Skin epidermis (tissue), 12 donors: ENCODE measurements around the gene GSC2.

Experiments used
- H3K27ac ChIP-seq, 21 experiments: fragments of 200-600 bp; sonication (generic) in 11 of 21; one replicate each; pipeline ENCODE4 v1.5.0; 2020; ENCODE audit warnings: mild to moderate bottlenecking in 3 of 21, inconsistent platforms in 2 of 21, moderate library complexity in 2 of 21
- H3K4me3 ChIP-seq, 7 experiments: fragments of 200-600 bp; sonication (generic) in 2 of 7; one replicate each; pipeline ENCODE4 v1.5.0; 2020; ENCODE audit warnings: inconsistent platforms in 2 of 7, mild to moderate bottlenecking in 2 of 7, moderate library complexity in 1 of 7

The GSC2 gene

DNA sequence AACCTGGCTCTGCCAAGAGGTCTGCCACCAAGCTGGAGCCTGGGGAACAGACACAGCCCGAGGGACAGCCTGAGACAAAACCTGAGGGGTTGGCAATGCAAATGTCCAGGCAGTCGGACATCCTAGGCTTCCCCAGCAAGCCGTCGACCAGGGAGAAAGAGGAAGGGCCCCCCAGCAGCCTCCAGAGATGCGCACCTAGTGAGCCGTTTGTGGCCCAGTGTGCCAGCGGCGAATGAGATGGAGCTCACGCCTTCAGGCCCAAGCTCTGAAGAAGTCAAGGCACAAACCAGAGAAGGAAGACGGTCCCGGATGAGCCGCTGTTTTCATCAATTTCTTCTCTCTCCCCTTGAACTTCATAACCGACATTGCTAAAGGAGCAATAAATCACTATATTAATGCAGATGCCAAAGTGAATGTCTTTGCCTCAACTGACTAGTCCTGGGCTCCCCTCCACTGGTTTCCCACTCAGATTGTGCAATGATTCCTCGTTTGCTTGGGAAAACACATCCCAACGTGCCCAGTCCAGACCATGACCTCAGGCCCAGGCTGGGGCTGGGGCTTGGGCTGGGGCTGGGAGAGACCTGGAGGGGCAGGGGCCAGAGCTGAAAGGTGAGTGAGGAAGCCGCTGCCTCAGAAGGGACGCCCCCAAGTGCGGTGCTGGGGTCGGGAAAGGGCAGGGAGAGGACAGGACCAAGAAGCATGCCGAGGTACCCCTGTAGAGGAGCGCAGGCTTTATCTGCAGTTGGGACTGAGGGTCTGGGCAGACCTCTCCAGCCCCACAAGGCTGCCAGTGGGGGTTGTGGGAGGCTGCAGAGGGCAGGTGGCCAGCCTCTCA, 24.4 kb downstream of the GSC2 start:
- no peak overlapping the region for H3K4me3 ChIP-seq
- H3K27ac ChIP-seq = no peak overlapping the region

DNA sequence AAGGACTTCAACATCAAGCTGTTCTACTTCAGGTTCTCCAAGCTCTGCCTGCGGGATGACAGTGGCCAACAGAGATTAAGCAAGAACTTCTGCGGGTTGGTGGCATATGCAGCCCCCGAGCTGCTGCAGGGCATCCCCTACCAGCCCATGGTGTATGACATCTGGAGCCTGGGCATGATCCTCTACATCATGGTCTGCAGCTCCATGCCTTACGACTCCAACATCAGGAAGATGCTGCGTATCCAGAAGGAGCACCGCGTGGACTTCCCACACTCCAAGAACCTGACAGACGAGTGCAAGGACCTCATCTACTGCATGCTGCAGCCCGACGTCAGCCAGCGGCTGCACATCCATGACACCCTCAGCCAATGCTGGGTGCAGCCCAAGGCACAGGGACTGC, 25.1 kb downstream of the GSC2 start:
- Histone ChIP-seq H3K4me3 (no peak overlapping the region), H3K27ac (no peak overlapping the region)

DNA sequence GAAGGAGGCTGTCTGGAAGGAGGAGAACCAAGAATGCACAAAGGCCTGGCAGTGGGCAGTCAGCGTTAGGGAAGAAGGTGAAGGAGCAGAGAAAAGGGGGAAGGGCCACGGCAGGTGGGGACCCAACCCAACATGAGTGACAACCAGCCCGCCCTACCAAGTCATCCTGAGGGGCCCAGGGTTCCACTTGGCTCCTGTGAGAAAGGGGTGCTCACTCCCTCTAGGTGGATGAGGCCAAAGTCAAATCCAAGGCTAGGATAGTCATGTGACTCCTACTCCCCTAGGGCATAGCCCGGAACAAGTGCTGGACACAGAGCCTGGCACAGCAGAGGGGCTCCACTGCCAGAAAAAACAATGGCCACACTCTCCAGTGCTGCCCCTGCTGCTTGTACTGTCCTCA, 25.7 kb downstream of the GSC2 start:
- Histone ChIP-seq H3K4me3 (no peak overlapping the region), H3K27ac (no peak overlapping the region)

DNA sequence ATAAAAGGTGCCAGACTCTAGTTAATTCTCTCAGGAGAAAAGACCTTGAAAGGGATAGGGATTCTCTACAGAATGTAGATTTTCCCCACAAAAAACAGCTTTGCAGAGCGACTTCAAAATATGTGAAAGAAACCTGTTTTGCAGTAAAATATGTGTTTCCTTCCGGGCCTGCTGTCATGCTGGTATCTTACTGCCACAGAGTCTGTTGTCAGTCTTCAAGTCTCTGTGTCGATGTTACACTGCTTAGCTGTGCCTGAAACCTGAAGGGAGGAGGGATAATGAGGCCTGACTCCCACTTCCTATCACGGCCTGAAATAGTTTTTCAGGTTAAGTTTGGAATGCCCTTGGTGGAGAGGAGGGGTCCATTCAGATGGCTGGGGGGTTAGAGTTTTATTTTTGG, 26.2 kb downstream of the GSC2 start:
- Histone ChIP-seq H3K4me3 (no peak overlapping the region), H3K27ac (no peak overlapping the region)

DNA sequence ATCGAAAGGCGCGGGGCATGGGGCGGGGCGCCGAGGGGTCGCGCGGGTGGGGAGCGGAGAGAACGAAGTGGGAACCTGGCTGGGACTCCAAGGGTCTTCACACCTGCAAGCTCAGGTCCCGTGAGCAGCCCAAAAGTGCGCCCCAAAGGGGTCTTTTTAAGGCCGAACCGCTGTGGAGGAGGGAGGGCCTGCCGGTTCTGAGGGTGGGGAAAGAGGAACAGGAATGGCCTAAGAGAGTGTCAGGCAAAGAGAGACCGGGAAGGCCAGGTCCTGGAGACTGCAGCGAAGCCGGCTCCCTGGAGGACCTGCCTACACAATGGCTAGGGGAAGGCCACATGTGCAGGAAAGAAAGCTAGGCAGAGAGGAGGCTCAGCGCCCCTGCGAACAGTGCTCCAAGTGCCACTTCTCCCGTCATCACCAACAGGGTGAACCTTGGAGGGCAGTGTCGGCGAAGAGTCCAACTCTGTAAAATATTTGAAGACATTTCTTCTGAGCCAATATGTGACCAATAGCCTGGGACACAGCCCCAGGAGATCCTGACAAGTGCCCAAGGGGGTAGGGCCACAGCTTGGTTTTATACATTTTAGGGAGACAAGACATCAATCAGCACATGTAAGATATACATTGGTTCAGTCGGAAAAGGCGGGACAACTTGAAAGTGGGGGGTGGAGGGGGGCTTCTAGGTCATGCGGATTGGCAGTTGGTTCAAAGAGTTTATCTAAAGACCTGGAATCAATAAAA, 27.2 kb downstream of the GSC2 start:
- peak overlapping the region; percentile 79 to 100 (median 98) for H3K4me3 ChIP-seq
- peak overlapping the region in 19 of 21 experiments; percentile 22 to 96 (median 75) for H3K27ac ChIP-seq

DNA sequence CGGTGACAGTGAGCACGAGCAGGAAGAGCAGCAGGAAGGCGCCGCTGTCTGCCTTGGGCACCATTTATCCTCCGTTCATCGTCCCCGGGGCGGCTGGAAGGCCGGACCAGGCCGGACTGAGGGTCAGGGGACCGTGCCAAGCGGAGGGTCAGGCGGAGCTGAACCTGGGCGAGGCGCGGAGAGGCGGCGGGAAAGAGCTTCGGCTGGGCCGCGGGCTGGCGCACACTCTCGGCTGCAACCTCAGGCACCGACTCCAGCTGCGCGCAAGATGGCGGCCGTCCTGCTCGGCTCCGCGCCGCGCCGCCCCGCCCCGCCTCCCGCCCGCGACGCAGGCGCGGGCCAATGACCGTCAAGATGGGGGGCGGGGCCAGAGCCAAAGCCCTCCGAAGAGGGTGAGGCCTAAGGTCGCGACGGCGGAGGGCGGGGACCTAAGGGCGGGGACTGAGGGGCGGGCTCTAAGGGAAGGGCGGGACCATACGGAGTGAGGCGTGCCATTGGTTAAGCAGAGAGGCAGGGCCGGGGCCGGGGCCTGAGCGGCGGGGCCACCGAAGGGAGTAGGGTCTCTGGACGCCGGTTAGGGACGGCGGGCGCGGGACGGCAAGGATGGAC, 27.8 kb downstream of the GSC2 start, which contains the start of gene DGCR2:
TSS of gene DGCR2 (minus strand) at position 270 of the 609 bp plus-strand sequence. CDS start at position 64, 206 bp downstream.
- Histone ChIP-seq H3K4me3 (peak within 1 kb of the TSS; percentile 79 to 100 (median 98)), H3K27ac (peak within 1 kb of the TSS; percentile 54 to 96 (median 93))

DNA sequence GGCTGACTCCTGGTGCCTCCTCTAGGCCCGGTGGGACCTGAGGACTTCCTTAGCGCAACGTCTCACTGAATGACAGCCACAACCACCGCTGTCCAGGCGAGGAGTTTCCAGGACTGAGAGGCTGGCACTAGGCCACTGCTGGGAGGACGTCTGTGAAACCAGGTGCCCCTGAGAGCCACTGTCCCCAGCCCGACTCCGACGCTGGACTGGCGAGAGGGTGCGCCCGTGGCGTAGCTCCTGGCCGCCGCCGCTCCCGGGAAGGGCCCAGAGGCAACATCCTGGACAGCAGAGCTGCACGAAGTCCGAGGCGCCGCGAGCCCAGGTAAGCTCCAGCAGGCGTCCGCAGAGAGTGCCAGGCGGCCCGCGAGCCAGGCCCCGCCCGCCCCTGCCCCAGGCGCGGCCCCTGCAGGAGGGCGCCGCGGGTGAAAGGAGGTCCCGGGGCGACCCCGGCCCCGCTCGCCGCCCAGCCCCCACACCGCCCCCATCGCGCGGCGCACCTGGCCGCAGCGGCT, 28.4 kb downstream of the GSC2 start:
- peak overlapping the region; percentile 79 to 100 (median 98) for H3K4me3 ChIP-seq
- H3K27ac ChIP-seq = peak overlapping the region; percentile 54 to 96 (median 93)

DNA sequence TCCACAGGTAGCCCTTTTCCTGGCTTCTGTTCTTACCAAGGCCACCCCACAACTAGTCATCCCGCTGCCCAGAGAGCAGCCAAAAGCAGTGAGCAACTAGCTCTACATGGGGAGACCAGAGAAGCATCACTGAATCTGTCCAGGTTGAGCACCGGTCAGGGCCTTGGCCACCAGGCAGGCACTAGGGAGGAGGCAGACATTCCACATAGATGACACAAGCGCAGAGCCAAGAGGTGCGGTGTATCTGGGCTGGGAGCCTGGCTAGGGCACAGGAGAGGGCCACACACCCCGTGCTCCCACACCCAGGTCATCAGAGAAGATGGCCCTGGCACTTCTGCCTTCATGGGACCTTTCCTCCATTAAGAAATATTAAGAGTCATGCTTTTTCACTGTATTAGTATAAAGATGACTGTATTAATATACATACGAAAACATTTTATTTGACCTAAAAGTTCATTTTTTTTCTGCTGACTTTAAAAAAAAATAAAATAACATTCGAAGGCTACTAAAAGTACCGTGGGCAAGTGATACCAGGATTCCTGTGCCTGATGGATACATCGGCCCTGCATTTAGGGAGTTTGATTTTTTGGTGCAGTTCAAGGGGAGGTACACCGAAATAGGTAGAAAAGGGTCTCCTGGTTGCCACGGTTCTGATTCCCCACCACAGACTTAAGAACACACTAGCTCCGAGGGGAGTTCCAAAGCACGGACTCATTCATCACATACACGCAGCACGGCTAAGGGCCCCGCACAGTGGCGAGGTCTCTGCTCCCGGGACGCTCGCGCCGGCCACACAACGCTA, 29.1 kb downstream of the GSC2 start:
- Histone ChIP-seq H3K27ac (peak overlapping the region in 20 of 21 experiments; percentile 79 to 96 (median 93)), H3K4me3 (peak overlapping the region; percentile 79 to 100 (median 98))

DNA sequence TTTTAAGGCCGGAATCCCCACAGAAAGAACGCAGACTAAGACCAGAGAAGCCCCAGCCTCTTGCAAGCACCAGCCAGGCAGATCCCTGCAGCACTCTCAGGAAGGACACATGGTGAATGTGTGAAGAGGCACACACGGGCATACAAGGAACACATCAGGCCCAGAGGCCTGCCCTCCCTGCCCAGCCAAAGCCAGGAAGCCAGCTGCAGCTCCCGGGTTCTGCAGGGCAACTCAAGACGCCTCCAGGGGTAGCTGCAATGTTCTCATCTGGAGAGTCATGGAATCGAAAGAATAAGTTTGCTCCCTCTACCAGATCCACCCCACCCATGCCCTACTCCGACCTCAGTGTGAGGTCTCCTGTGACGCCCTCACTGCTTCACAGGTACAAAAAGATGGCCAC, 30.1 kb downstream of the GSC2 start:
- Histone ChIP-seq H3K27ac (peak overlapping the region in 7 of 21 experiments; percentile 13 to 93 (median 48)), H3K4me3 (peak overlapping the region in 1 of 7 experiments; percentile 100)

DNA sequence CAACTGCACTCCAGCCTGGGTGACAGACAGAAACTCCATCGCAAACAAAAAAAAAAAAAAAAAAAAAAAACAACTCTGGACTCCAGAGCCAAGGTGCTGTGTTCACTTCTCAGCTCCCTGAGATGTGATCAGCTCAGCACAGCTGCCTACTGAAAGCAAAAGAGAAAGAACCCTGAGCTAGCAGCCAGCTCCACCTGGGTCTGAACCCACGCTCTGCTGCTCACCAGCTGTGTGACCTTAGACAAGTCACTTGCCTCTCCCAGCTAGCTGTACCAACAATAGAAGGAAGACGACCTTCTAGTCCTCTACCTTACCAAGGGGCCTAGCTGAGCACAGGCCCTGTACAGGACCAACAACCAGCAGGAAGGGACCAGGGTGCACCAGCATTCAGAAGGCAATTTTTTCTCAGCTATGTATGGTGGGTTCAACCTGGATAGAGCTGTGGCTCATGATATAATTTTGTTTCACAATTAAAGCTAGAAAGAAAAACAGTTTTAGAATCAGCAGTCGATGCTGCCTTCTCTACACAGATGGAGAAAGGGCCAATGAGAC, 31.7 kb downstream of the GSC2 start:
- H3K27ac ChIP-seq = no peak overlapping the region
- no peak overlapping the region for H3K4me3 ChIP-seq

DNA sequence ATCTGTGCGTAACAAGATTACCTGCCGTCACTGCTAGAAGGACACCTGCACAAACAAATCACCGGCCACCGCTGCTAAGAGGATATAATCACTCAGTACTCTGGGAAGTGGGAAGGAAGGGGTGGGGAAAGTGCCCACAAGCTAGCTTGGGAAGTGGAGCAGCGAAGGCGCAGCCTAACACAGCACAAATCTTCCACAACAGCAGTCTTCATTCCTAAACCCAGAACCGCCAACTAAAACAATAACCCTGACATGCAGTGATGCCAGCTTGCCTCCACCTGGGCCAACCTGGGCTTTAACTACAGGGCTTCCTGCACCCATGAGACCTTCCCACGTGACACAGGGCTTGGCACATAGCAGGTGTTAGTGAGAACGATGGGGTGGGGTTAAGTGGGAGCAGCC, 33.0 kb downstream of the GSC2 start:
- H3K4me3 ChIP-seq = no peak overlapping the region
- peak overlapping the region in 1 of 21 experiments; percentile 14 for H3K27ac ChIP-seq

DNA sequence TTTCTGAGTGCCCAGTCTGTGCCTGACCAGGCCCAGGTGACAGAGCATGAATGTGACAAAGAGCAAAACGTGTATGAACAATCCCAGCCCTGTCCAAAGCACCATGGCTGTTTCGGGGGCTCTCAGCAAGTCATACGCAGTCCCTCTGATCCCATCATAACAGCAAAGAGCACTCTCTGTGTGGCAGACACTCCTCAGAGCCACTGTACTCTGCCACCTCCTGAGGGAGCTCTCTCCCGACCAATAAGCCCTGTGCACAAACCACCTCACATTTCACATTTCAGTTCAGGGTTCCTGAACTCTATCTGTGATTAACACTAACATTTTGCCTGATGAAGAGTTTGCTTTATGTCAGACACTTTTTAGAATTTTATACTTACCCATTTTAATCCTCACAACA, 34.5 kb downstream of the GSC2 start:
- no peak overlapping the region for H3K4me3 ChIP-seq
- peak overlapping the region in 2 of 21 experiments; percentile 6 to 7 for H3K27ac ChIP-seq

DNA sequence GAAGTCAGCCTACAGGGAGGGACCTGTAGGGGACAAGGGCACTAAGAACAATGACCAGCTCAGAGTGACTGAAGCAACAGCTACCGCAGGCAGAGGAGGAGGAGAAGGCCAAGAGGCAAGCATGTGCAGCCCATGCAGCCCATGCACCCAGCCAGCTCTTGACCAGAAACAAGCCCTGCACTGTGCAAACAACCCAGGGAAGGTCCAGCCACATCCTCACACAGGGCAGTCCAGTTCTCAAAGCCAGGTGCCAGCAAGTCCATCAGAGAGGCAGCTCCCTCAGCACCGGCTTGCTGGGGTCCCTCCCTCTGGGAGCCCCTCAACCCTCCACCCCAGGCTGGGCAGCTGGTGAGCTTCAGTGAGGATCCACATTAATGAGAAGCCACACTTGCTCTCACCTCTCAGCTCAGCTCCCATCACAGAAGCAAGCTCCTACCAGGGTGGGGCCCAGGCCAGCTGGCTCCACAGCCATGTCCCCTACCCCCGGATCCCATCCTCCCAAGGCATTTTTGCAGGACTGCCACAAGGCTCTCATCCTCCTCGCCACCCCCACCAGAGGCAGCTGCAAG, 35.0 kb downstream of the GSC2 start:
- Histone ChIP-seq H3K4me3 (no peak overlapping the region), H3K27ac (peak overlapping the region in 2 of 21 experiments; percentile 6 to 7)

DNA sequence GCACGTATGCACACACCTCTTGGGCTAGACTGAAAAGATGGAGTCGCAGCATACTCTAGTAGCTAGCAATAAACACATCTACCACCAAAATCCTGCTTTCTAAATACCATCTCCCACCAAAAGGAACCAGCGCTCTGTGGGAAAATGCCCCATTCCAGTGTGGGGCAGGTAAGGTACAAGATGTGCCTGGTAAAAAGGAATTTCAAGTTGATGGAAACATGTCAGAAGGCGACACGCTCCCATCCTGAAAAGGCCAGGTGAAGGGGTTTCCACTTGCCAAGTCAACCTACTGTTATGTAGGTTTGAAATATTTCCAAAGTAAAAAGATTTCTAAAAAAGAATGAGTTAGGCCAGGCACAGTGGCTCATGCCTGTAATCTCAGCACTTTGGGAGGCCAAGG, 36.7 kb downstream of the GSC2 start:
- no peak overlapping the region for H3K27ac ChIP-seq
- H3K4me3 ChIP-seq = no peak overlapping the region

DNA sequence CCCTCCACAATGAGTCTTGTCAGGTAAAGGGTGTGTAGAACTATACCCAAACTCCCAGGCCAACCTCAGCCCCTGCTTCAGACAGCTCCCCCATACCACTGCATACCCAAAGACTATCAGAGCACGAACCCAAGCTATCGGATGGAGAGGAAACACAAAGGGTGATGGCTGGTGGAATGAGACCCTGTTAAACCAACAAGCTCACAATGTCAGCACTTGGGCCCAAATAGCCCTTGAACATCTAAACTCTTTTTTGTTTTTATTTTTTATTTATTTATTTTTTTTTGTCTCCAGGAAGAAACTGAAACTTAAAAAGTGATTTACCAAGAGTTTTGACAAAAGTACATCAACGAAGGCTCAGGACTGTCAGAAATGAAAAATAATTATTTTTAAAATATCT, 38.5 kb downstream of the GSC2 start:
- Histone ChIP-seq H3K27ac (peak overlapping the region in 3 of 21 experiments; percentile 0 to 86 (median 73)), H3K4me3 (no peak overlapping the region)

DNA sequence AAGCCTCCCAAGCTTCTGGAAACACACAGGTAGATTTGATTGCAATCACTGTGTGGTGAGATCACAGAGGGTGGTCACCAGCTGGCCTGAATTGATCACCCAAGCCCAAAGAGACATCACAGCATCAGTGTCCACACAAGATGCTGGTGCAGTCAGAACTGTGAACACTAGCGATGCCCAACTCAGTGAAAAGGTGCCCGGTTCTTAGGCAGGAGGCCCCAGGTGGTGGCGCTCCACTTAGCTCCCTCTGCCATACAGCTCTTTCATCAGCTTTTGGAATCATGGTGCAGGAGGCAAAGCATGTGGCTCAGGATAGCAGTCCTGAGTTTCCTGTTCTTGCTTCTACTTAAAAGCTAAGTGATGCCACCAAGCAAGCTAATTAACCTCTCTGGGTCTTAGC, 39.0 kb downstream of the GSC2 start:
- Histone ChIP-seq H3K4me3 (no peak overlapping the region), H3K27ac (peak overlapping the region in 4 of 21 experiments; percentile 0 to 86 (median 57))

DNA sequence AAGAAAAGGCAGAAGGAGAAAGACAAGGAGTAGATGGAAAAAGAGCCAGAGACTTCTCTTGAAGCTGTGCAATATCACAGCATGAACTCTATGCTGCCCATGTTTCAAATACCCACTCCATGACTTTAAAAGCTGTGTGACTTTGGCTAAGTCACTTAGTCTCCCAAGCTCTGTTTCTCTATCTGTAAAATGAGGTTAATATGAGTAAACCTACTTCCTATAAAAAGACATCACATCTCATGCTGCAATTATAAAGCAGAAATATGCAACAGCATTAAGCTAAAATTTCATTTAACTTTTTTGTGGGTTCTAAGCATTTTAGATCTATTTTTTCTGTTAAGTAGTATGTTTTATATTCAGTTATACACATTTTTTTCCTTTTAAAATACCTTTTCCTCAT, 39.4 kb downstream of the GSC2 start:
- H3K27ac ChIP-seq = peak overlapping the region in 9 of 21 experiments; percentile 0 to 86 (median 67)

DNA sequence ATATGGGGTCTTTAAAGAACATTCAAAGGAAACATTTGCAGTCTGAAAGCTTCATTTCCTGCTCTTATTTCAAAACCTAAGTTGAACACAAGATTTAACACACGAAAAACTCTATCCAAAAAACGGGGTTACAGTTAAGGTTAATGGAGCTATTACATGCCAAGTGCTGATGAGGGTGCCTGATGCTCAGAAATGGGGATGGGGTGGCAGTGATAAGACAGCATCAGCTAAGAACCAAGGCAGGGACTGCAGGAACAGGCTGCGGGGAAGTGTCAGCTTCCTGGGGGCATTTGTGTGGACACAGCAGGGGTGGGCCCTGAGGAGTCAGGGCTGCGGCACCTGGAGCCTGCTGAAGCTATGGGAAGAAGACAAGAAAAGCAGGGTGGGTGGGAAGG, 40.0 kb downstream of the GSC2 start:
- Histone ChIP-seq H3K4me3 (no peak overlapping the region), H3K27ac (peak overlapping the region in 20 of 21 experiments; percentile 25 to 86 (median 66))

More for the DNA sequence above, 39.4 kb downstream of the GSC2 start:
- H3K4me3 ChIP-seq = no peak overlapping the region
